ENCODE measurements around the gene TPK1.

The TPK1 gene

GRCh38 chr7:144768633-144769032 lies 67.2 kb downstream of the TPK1 start:
- no peak for DNase-seq (ENCODE audit: low read depth)
- no peak for TF ChIP-seq CTCF (IDR thresholded peaks at IDR 0.05; ENCODE audit: low read depth, low read length, missing control alignments)
- in situ Hi-C loops (cut with HindIII; ENCODE audit: low sequenced_read_pairs), result no loop called here
- no peak overlapping the region for H3K4me3 ChIP-seq (ENCODE audit: low read depth, low read length)

- in situ Hi-C loops (cut with HindIII; ENCODE audit: low sequenced_read_pairs), result no loop called here
- DNase-seq (ENCODE audit: low read depth), result no peak
- TF ChIP-seq CTCF (IDR thresholded peaks at IDR 0.05; ENCODE audit: low read depth, low read length, missing control alignments), result no peak
Measured at GRCh38 chr7:144763291-144763690, 72.6 kb downstream of the TPK1 start.

GRCh38 chr7:144762853-144763252 lies 73.0 kb downstream of the TPK1 start:
- no peak overlapping the region for H3K4me3 ChIP-seq (ENCODE audit: low read depth, low read length)
- in situ Hi-C loops (cut with HindIII; ENCODE audit: low sequenced_read_pairs), result no loop called here

More at GRCh38 chr7:144763291-144763690, 72.6 kb downstream of the TPK1 start:
- H3K4me3 ChIP-seq (ENCODE audit: low read depth, low read length), result no peak overlapping the region

GRCh38 chr7:144761493-144761892 lies 74.4 kb downstream of the TPK1 start:
- no peak for DNase-seq (ENCODE audit: low read depth)
- H3K4me3 ChIP-seq (ENCODE audit: low read depth, low read length), result no peak overlapping the region
- TF ChIP-seq CTCF (IDR thresholded peaks at IDR 0.05; ENCODE audit: low read depth, low read length, missing control alignments), result no peak
- in situ Hi-C loops (cut with HindIII; ENCODE audit: low sequenced_read_pairs), result no loop called here

More at GRCh38 chr7:144762853-144763252, 73.0 kb downstream of the TPK1 start:
- DNase-seq (ENCODE audit: low read depth), result no peak
- TF ChIP-seq CTCF (IDR thresholded peaks at IDR 0.05; ENCODE audit: low read depth, low read length, missing control alignments), result no peak

- H3K4me3 ChIP-seq (ENCODE audit: low read depth, low read length), result no peak overlapping the region
- DNase-seq (ENCODE audit: low read depth), result no peak
- in situ Hi-C loops (cut with HindIII; ENCODE audit: low sequenced_read_pairs), result no loop called here
- no peak for TF ChIP-seq CTCF (IDR thresholded peaks at IDR 0.05; ENCODE audit: low read depth, low read length, missing control alignments)
Measured at GRCh38 chr7:144759653-144760052, 76.2 kb downstream of the TPK1 start.

GRCh38 chr7:144747936-144748335 lies 87.9 kb downstream of the TPK1 start:
- no peak overlapping the region for H3K4me3 ChIP-seq (ENCODE audit: low read depth, low read length)
- in situ Hi-C loops (cut with HindIII; ENCODE audit: low sequenced_read_pairs), result no loop called here
- no peak for DNase-seq (ENCODE audit: low read depth)
- TF ChIP-seq CTCF (IDR thresholded peaks at IDR 0.05; ENCODE audit: low read depth, low read length, missing control alignments), result no peak
